ENCODE results near the gene ELMO1. TPM values are rescaled to one million over a fixed set of nuclear protein-coding genes. Genes with fewer than 3 reads are reported as not detected.

ELMO1 gene
- total and polyA plus RNA-seq, 9 donors = 8.9 to 48.9 (median 28.0) TPM

DNA sequence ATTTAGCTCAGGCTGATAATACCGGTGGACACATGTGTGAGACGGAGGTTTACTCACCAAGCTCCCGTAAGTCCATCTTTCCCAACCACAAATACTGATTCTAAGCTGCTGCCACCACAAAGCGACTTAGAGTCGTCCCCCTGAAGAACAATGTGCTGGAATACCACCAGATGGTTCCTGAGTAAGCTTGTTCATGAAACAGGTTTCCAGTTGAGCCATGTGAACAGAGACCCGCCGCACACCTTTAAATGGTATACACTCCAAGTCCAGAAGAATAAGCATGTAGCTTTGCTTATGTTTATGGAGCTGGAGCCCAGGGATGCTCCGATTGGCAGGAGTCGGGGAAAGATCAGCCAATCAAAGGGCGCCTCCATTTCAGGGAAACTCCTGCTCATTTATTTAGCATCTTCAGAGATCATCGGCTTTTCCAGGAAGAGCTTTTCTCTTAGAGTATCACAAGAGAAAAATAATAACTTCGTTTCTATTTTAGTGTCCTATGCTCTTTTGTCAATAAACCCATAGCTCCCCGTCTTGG, 462.7 kb downstream of the ELMO1 start:
- Histone ChIP-seq H3K4me3 (no peak overlapping the region), H3K27ac (no peak overlapping the region)

DNA sequence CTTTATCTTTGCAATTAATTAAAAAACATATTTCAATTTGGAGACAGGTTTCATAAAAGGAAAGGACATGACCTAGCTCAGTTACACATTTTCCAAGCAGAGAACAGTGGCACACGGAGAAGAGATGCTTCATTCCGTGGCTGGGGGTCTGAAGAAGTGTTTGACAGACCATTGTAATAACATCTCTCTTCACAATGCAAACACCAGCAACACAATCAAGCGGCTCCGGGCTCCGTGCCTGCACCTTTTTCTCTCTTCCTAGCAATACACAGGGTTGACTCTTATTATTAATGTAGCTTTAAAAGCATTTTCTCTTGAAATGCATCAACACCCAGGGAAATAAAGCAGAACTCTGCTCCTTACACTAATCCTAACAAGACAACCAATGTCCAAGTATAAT, 463.3 kb downstream of the ELMO1 start:
- Histone ChIP-seq H3K4me1 (ENCODE audit: insufficient read depth) (no peaks in the 10 kb centered on the region), H3K9me3 (no peaks in the 10 kb centered on the region), H3K27ac (no peak overlapping the region), H3K36me3 (no peaks in the 10 kb centered on the region), H3K27me3 (no peaks in the 10 kb centered on the region), H3K4me3 (no peak overlapping the region)
- 40 to 51% (median 46%) methylated on average over 5 of the region's 5 CpGs for WGBS, 3 donors
- intact Hi-C loops (cut with DNase I) = no loop called here
- DNase-seq = no peak
- TF ChIP-seq POLR2A (IDR thresholded peaks at IDR 0.05) = no peak
- no peak for TF ChIP-seq EP300 (IDR thresholded peaks at IDR 0.05)
- TF ChIP-seq, protein P1, sequence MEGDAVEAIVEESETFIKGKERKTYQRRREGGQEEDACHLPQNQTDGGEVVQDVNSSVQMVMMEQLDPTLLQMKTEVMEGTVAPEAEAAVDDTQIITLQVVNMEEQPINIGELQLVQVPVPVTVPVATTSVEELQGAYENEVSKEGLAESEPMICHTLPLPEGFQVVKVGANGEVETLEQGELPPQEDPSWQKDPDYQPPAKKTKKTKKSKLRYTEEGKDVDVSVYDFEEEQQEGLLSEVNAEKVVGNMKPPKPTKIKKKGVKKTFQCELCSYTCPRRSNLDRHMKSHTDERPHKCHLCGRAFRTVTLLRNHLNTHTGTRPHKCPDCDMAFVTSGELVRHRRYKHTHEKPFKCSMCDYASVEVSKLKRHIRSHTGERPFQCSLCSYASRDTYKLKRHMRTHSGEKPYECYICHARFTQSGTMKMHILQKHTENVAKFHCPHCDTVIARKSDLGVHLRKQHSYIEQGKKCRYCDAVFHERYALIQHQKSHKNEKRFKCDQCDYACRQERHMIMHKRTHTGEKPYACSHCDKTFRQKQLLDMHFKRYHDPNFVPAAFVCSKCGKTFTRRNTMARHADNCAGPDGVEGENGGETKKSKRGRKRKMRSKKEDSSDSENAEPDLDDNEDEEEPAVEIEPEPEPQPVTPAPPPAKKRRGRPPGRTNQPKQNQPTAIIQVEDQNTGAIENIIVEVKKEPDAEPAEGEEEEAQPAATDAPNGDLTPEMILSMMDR (IDR thresholded peaks at IDR 0.05) = no peak

More for the DNA sequence above, 462.7 kb downstream of the ELMO1 start:
- intact Hi-C loops (cut with DNase I) = no loop called here
- TF ChIP-seq, protein P1 (IDR thresholded peaks at IDR 0.05) = no peak
- TF ChIP-seq POLR2A (IDR thresholded peaks at IDR 0.05) (no peak), EP300 (IDR thresholded peaks at IDR 0.05) (no peak)
- Histone ChIP-seq H3K27me3 (no peaks in the 10 kb centered on the region), H3K36me3 (no peaks in the 10 kb centered on the region), H3K9me3 (no peaks in the 10 kb centered on the region), H3K4me1 (ENCODE audit: insufficient read depth) (no peaks in the 10 kb centered on the region)
- no peak for DNase-seq
- WGBS, 3 donors = 84 to 90% (median 86%) methylated on average over 13 of the region's 13 CpGs

DNA sequence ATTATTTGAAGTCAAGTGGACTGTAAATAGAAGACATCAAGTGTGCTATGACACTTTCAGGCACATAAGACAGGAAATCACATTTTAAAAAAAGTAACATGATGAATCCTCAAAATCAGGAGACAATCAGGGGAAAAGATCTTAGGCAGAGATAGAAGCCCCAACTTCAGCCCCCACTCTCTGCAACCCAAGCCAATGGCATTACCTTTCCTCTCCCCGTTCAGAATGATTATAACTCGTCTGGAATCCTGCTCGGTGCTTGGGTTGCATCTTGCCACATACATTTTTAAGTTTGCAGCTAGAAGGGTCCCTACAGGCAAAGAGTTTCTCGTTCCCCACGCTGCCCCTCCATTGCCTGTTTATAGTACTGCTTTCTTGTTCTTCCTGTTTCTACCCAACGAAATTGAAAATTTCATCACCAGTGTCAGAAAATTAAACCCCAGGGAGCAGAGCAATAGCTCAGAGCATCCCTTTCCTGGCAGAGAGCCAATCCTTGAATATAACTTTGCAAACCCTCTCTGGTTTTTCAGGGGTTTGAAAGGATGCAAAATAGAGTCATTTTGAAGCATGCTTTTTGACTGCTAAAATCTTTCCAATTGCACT, 463.9 kb downstream of the ELMO1 start:
- H3K36me3 ChIP-seq = no peaks in the 10 kb centered on the region
- no peaks in the 10 kb centered on the region for H3K27me3 ChIP-seq
- no peak overlapping the region for H3K27ac ChIP-seq
- TF ChIP-seq, protein P1 (IDR thresholded peaks at IDR 0.05) = no peak
- TF ChIP-seq EP300 (IDR thresholded peaks at IDR 0.05) (no peak), POLR2A (IDR thresholded peaks at IDR 0.05) (no peak)
- WGBS, 3 donors = 65 to 74% (median 68%) methylated on average over 6 of the region's 6 CpGs
- intact Hi-C loops (cut with DNase I) = no loop called here
- no peak for DNase-seq
- no peak overlapping the region for H3K4me3 ChIP-seq
- no peaks in the 10 kb centered on the region for H3K9me3 ChIP-seq
- peaks cover 2% of the 10 kb centered on the region for H3K4me1 ChIP-seq (ENCODE audit: insufficient read depth)

DNA sequence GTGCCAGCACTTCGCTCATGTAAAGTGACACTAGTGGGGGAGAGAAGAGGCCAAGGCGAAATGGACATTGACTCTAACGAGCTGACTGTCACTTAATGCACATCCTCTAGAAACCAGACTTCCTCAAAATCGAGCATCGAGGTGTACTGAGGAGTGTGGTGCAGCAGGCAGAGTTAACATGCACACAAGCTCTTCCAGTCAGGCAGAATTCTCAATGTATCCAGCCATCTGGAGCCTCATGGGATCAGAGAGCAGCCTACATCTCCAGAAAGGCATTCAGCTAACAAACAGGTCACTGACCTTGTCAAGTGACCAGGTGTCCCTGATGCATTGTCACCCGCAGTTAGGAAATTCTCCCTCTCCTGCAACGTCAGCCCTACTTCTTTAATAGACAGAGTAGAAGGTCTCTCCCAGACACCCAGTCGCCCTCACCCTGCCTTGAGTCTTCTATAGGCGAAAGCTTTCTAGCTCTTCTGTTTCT, 464.6 kb downstream of the ELMO1 start:
- Histone ChIP-seq H3K9me3 (no peaks in the 10 kb centered on the region), H3K27me3 (no peaks in the 10 kb centered on the region), H3K36me3 (no peaks in the 10 kb centered on the region), H3K27ac (no peak overlapping the region), H3K4me3 (no peak overlapping the region), H3K4me1 (ENCODE audit: insufficient read depth) (peaks cover 2% of the 10 kb centered on the region)
- WGBS, 3 donors = 84 to 93% (median 87%) methylated on average over 9 of the region's 9 CpGs
- DNase-seq = no peak
- no peak for TF ChIP-seq POLR2A (IDR thresholded peaks at IDR 0.05)
- no peak for TF ChIP-seq EP300 (IDR thresholded peaks at IDR 0.05)
- TF ChIP-seq, protein P1 (IDR thresholded peaks at IDR 0.05) = no peak
- intact Hi-C loops (cut with DNase I) = no loop called here

Measured in ovary (tissue), 9 donors.